Cardiac fibroblast (primary cell): Measurements from ENCODE around the gene SMIM33.

ENCODE experiments used
- DNase-seq, 2 donors: peaks; one replicate each; pipeline versions ENCODE4 v3.0.0 to v3.0.0-alpha.2; 2010; ENCODE audit warnings: low read depth in 2 of 2
- H3K4me3 ChIP-seq, 2 donors: replicated peaks in 1 of 2; 1 replicate in 1 of 2; 2 replicates in 1 of 2; pipeline ENCODE4 v1.5.1; 2011; ENCODE audit warnings: low read depth in 2 of 2, low read length in 2 of 2, mild to moderate bottlenecking in 2 of 2, moderate library complexity in 1 of 2
- CTCF ChIP-seq: IDR thresholded peaks from one replicate; pipeline ENCODE4 v1.5.1; 2011; ENCODE audit warnings: low read depth, mild to moderate bottlenecking, low read length, inconsistent platforms

SMIM33 gene

GRCh38 chr5:139461698-139462097, 9.1 kb upstream of the SMIM33 start:
- DNase-seq = peak; percentile 67 to 75
- H3K4me3 ChIP-seq = peak overlapping the region in 1 of 2 donors; percentile 37
- TF ChIP-seq CTCF = no peak

GRCh38 chr5:139462586-139463276, 8.1 kb upstream of the SMIM33 start, which contains the start of gene ECSCR:
TSS of gene ECSCR (minus strand) at chr5:139462743. CDS start at chr5:139462670, 73 bp downstream.
- peak; percentile 45 to 70 for DNase-seq

GRCh38 chr5:139468421-139468931, 2.3 kb upstream of the SMIM33 start:
- no peak for DNase-seq
- TF ChIP-seq CTCF = no peak
- no peak overlapping the region for H3K4me3 ChIP-seq

More at GRCh38 chr5:139462586-139463276, 8.1 kb upstream of the SMIM33 start, which contains the start of gene ECSCR:
- TF ChIP-seq CTCF = no peak
- H3K4me3 ChIP-seq = peak within 1 kb of the TSS; percentile 29 to 37

- DNase-seq = no peak
- no peak for TF ChIP-seq CTCF
- no peak overlapping the region for H3K4me3 ChIP-seq
These were observed 1.7 kb downstream of the SMIM33 start for GRCh38 chr5:139472386-139473030.

GRCh38 chr5:139473105-139473504, 2.3 kb downstream of the SMIM33 start:
- TF ChIP-seq CTCF = no peak
- no peak overlapping the region for H3K4me3 ChIP-seq
- DNase-seq = peak in 1 of 2 donors; percentile 48

- no peak for TF ChIP-seq CTCF
- no peak overlapping the region for H3K4me3 ChIP-seq
- DNase-seq = peak in 1 of 2 donors; percentile 49
These were observed 2.8 kb downstream of the SMIM33 start for GRCh38 chr5:139473565-139473964.
